SK-N-SH (cell line): ENCODE data around the gene NIT2. TPM values are rescaled to one million over a fixed set of nuclear protein-coding genes. Genes with fewer than 3 reads are reported as not detected.

Experiments
- CTCF ChIA-PET: fragments of 300-600, 350-600 bp; formaldehyde crosslinking; extraction: SDS; loops from one replicate; lab custom pipeline; 2021; lab: Yijun Ruan, JAX
- POLR2A ChIA-PET: fragments of 350-600 bp; sonication (Branson Sonifier 250); formaldehyde crosslinking; extraction: SDS; loops from one replicate; lab custom pipeline; 2020; ENCODE audit warnings: antibody characterized with exemption, inconsistent platforms; lab: Yijun Ruan, JAX
- DNase-seq: peaks from one replicate; pipeline ENCODE4 v3.0.0; 2012
- H2AFZ ChIP-seq: fragments of 200-600 bp; sonication (generic); 2 replicates; pipeline ENCODE4 v1.8.1; 2016; ENCODE audit warnings: antibody characterized with exemption, mild to moderate bottlenecking, low read depth
- H3F3A ChIP-seq: fragments of 200-600 bp; sonication (generic); replicated peaks from 2 replicates; pipeline ENCODE3; 2016; ENCODE audit warnings: antibody characterized with exemption, mild to moderate bottlenecking; ENCODE audit not compliant: insufficient read depth
- H3K27ac ChIP-seq, 2 experiments: fragments of 200-500 bp in 1 of 2; fragments of 200-600 bp in 1 of 2; sonication (Bioruptor generic) in 1 of 2; sonication (generic), shearing (Covaris generic) in 1 of 2; 2 replicates each; pipeline versions ENCODE4 v1.5.1 to v1.6.1; 2014 to 2016; ENCODE audit warnings: low read depth in 2 of 2, inconsistent platforms in 1 of 2, low read length in 1 of 2, mild to moderate bottlenecking in 1 of 2, mixed read lengths in 1 of 2
- H3K27me3 ChIP-seq: fragments of 200-600 bp; sonication (generic), shearing (Covaris generic); 2 replicates; pipeline ENCODE4 v1.6.1; 2016; ENCODE audit warnings: mixed run types; ENCODE audit not compliant: insufficient read depth
- H3K36me3 ChIP-seq, 2 experiments: fragments of 200-500 bp in 1 of 2; fragments of 200-600 bp in 1 of 2; sonication (Bioruptor generic) in 1 of 2; sonication (generic) in 1 of 2; replicated peaks in 1 of 2; 2 replicates each; pipeline versions ENCODE3 to v1.5.1; 2014 to 2016; ENCODE audit warnings: low read length in 1 of 2, mild to moderate bottlenecking in 1 of 2; ENCODE audit not compliant: insufficient read depth in 2 of 2, control insufficient read depth in 1 of 2
- H3K4me1 ChIP-seq, 2 experiments: fragments of 200-500 bp in 1 of 2; fragments of 200-600 bp in 1 of 2; sonication (Bioruptor generic) in 1 of 2; sonication (generic), shearing (Covaris generic) in 1 of 2; 2 replicates each; pipeline versions ENCODE4 v1.5.1 to v1.6.1; 2014 to 2016; ENCODE audit warnings: low read depth in 1 of 2, low read length in 1 of 2, mixed run types in 1 of 2; ENCODE audit not compliant: insufficient read depth in 2 of 2, control insufficient read depth in 1 of 2
- H3K4me2 ChIP-seq: fragments of 200-600 bp; sonication (generic), shearing (Covaris generic); 2 replicates; pipeline ENCODE4 v1.6.1; 2017; ENCODE audit warnings: mixed run types
- H3K4me3 ChIP-seq, 2 experiments: fragments of 200-500 bp in 1 of 2; fragments of 200-600 bp in 1 of 2; sonication (Bioruptor generic) in 1 of 2; sonication (generic), shearing (Covaris generic) in 1 of 2; 2 replicates each; pipeline versions ENCODE4 v1.5.1 to v1.8.1; 2014 to 2016; ENCODE audit warnings: low read depth in 2 of 2, inconsistent platforms in 1 of 2, low read length in 1 of 2, mild to moderate bottlenecking in 1 of 2, mixed read lengths in 1 of 2, moderate library complexity in 1 of 2
- H3K79me2 ChIP-seq: fragments of 200-600 bp; sonication (generic); 2 replicates; pipeline ENCODE4 v1.8.1; 2017; ENCODE audit warnings: mild to moderate bottlenecking; ENCODE audit not compliant: insufficient read depth
- H3K9ac ChIP-seq: fragments of 200-600 bp; sonication (generic); 2 replicates; pipeline ENCODE4 v1.6.1; 2017; ENCODE audit warnings: mixed run types
- H3K9me2 ChIP-seq: fragments of 200-600 bp; sonication (generic); 2 replicates; pipeline ENCODE4 v1.6.1; 2017; ENCODE audit warnings: mixed run types
- H3K9me3 ChIP-seq: fragments of 200-600 bp; sonication (generic); 2 replicates; pipeline ENCODE4 v1.6.1; 2017; ENCODE audit warnings: mixed run types, mild to moderate bottlenecking, moderate library complexity
- H4K20me1 ChIP-seq: fragments of 200-600 bp; sonication (generic); 2 replicates; pipeline ENCODE4 v1.6.1; 2017; ENCODE audit warnings: mild to moderate bottlenecking, mixed run types; ENCODE audit not compliant: insufficient read depth
- CHD2 ChIP-seq: fragments of 150-350 bp; IDR thresholded peaks from 2 replicates; pipeline ENCODE4 v1.6.1; 2018; ENCODE audit warnings: low read length; ENCODE audit not compliant: partially characterized antibody
- EP300 ChIP-seq, 2 experiments: IDR thresholded peaks; 2 replicates each; pipeline versions ENCODE4 v1.4.0 to v1.6.1; 2012; ENCODE audit warnings: borderline replicate concordance in 1 of 2, low read depth in 1 of 2, low read length in 1 of 2
- FOXM1 ChIP-seq: IDR thresholded peaks from 2 replicates; pipeline ENCODE4 v1.4.0; 2012; ENCODE audit warnings: low read depth, mild to moderate bottlenecking
- IRF3 ChIP-seq: fragments of 150-350 bp; IDR thresholded peaks from 2 replicates; pipeline ENCODE4 v1.6.1; 2016; ENCODE audit warnings: mild to moderate bottlenecking, low read depth, low read length
- MEF2A ChIP-seq: IDR thresholded peaks from 2 replicates; pipeline ENCODE4 v1.4.0; 2012; ENCODE audit warnings: low read depth, borderline replicate concordance
- PBX3 ChIP-seq: IDR thresholded peaks from 2 replicates; pipeline ENCODE4; 2012
- RAD21 ChIP-seq: IDR thresholded peaks from 2 replicates; pipeline ENCODE4 v1.6.1; 2012; ENCODE audit warnings: mild to moderate bottlenecking, low read length
- SIN3A ChIP-seq: IDR thresholded peaks from 2 replicates; pipeline ENCODE4 v1.6.1; 2012; ENCODE audit warnings: low read depth, mild to moderate bottlenecking, low read length, moderate library complexity, borderline replicate concordance
- USF2 ChIP-seq: fragments of 150-350 bp; IDR thresholded peaks from 2 replicates; pipeline ENCODE4 v1.6.1; 2017; ENCODE audit warnings: antibody characterized with exemption, low read length, low read depth, borderline replicate concordance
- YY1 ChIP-seq: IDR thresholded peaks from 2 replicates; pipeline ENCODE4 v1.4.0; 2012; ENCODE audit warnings: low read depth, mild to moderate bottlenecking
- ZBTB33 ChIP-seq: IDR thresholded peaks from 2 replicates; pipeline ENCODE4 v1.4.0; 2012; ENCODE audit warnings: low read depth, borderline replicate concordance
- WGBS: methylation state at CpG from one replicate; pipeline ENCODE4 v1.1.6; 2017; ENCODE audit warnings: low lambda C conversion rate; 5-methylcytosine and 5-hydroxymethylcytosine counted together
- polyA plus RNA-seq, 3 experiments: library from polyadenylated mRNA; depleted of rRNA; stranded (reverse); fragments of >200 nt; gene quantifications; 2 replicates each; pipeline ENCODE4 v1.2.3, GENCODE V29; 2012

NIT2 gene
- polyA plus RNA-seq, 1 of the 3 experiments (the other 2 are of a cell fraction): 28.6 TPM

- no peak overlapping the region for H3K27ac ChIP-seq
- no peaks in the 10 kb centered on the region for H3K9me3 ChIP-seq
- H3K4me1 ChIP-seq: peaks cover 0 to 5% of the 10 kb centered on the region in 2 experiments; a peak in 1 of 4 replicates
- TF ChIP-seq IRF3: no peak
- TF ChIP-seq EP300 (IDR thresholded peaks at IDR 0.05; ENCODE audit: borderline replicate concordance in 1 of 2, low read depth in 1 of 2, low read length in 1 of 2): no peak
- no peak for TF ChIP-seq YY1
- TF ChIP-seq CHD2: no peak
- TF ChIP-seq, all 33 proteins: peak for 0
- WGBS: 93% methylated on average over 4 of the region's 4 CpGs
- no peaks in the 10 kb centered on the region for H4K20me1 ChIP-seq
- peaks cover 5% of the 10 kb centered on the region for H3F3A ChIP-seq
- no peak overlapping the region for H3K4me3 ChIP-seq
- H2AFZ ChIP-seq: no peak overlapping the region
- POLR2A ChIA-PET: no interaction called here
- H3K36me3 ChIP-seq: peaks cover 48 to 77% of the 10 kb centered on the region in 2 experiments
- H3K79me2 ChIP-seq: no peaks in the 10 kb centered on the region
- no peaks in the 10 kb centered on the region for H3K9me2 ChIP-seq
- CTCF ChIA-PET: interaction anchor here (0.8 to 2.2 kb wide), 2 partner anchors 17 to 19 kb away, joined by 3 to 6 read pairs; no protein-coding TSS in a partner anchor
- no peak overlapping the region for H3K4me2 ChIP-seq
- no peak for DNase-seq
- H3K27me3 ChIP-seq: no peaks in the 10 kb centered on the region
- no peak overlapping the region for H3K9ac ChIP-seq
These were observed 35.5 kb upstream of the NIT2 start for GRCh38 chr3:100299016-100299415.

GRCh38 chr3:100306695-100307094 is 27.9 kb upstream of the NIT2 start:
- no peaks in the 10 kb centered on the region for H3K9me3 ChIP-seq
- no peak for TF ChIP-seq FOXM1
- TF ChIP-seq SIN3A: no peak
- TF ChIP-seq ZBTB33: no peak
- no peak for TF ChIP-seq RAD21
- no peak for TF ChIP-seq PBX3
- TF ChIP-seq MEF2A: no peak
- no peak for TF ChIP-seq USF2
- no peaks in the 10 kb centered on the region for H3K27me3 ChIP-seq
- H3K36me3 ChIP-seq: peaks cover 52 to 59% of the 10 kb centered on the region in 2 experiments
- no peak overlapping the region for H3K9ac ChIP-seq
- peaks cover 1% of the 10 kb centered on the region for H3F3A ChIP-seq
- H3K4me2 ChIP-seq: no peak overlapping the region
- H3K4me3 ChIP-seq: no peak overlapping the region
- H3K79me2 ChIP-seq: no peaks in the 10 kb centered on the region
- no peak overlapping the region; a peak in 1 of 4 replicates for H3K27ac ChIP-seq
- ChIA-PET CTCF (interaction anchor here (1.1 to 2.1 kb wide), 3 partner anchors 10 to 156 kb away, joined by 3 to 7 read pairs (median 3); no protein-coding TSS in a partner anchor), POLR2A (no interaction called here)
- H3K9me2 ChIP-seq: no peaks in the 10 kb centered on the region
- H3K4me1 ChIP-seq: no peaks in the 10 kb centered on the region
- DNase-seq: no peak
- 100% methylated on average over 1 of the region's 1 CpG for WGBS
- H2AFZ ChIP-seq: no peak overlapping the region
- no peaks in the 10 kb centered on the region for H4K20me1 ChIP-seq
